ENCODE results near the gene KRTAP21-2.

DNA sequence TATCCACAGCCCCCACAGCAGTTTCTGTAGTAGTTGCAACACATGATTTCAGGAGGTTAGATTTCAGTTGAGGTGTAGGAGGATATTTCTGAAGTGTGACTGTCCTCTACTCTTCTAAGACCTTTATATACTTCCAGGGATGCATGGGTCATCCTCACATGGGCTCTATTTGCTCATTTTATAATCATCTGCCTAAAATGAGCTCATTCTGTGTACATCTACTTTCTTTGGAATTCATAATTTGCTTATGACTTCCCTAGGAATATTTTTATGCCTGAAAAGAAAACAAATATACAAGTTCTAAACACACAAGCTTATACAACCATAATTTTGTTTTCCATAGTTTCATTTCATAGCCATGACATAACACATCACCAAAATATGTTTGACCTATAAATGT lies at the start of gene KRTAP21-2:
- TF ChIP-seq POLR2AphosphoS5 (IDR thresholded peaks at IDR 0.05; ENCODE audit: low read depth, low read length): no peak
- TF ChIP-seq TAF1 (IDR thresholded peaks at IDR 0.05; ENCODE audit: borderline replicate concordance, low read depth, low read length): no peak
